H1 (cell line): ENCODE data around the gene AKT1S1. TPM values are rescaled to one million over a fixed set of nuclear protein-coding genes. Genes with fewer than 3 reads are reported as not detected.

Experiments
- ASH2L ChIP-seq: fragments of 200-600, 300-600 bp; sonication (generic); IDR thresholded peaks from one replicate; pipeline ENCODE4 v1.7.1; 2017; ENCODE audit warnings: low read length
- BCL11A ChIP-seq, 2 experiments: IDR thresholded peaks; one replicate each; pipeline ENCODE4 v1.6.1; 2011; ENCODE audit warnings: low read depth in 2 of 2, low read length in 2 of 2, mild to moderate bottlenecking in 2 of 2
- CHD2 ChIP-seq: IDR thresholded peaks from 2 replicates; pipeline ENCODE4 v1.6.1; 2012; ENCODE audit warnings: low read length, improper control_type of control experiment
- CREB1 ChIP-seq: IDR thresholded peaks from 2 replicates; pipeline ENCODE4 v1.6.1; 2012; ENCODE audit warnings: inconsistent platforms
- CTBP2 ChIP-seq: IDR thresholded peaks from 2 replicates; pipeline ENCODE4 v1.7.0; 2011; ENCODE audit warnings: borderline replicate concordance, mild to moderate bottlenecking, moderate library complexity, mixed read lengths, low read length; ENCODE audit not compliant: insufficient read depth, insufficient read length
- EGR1 ChIP-seq: IDR thresholded peaks from 2 replicates; pipeline ENCODE4 v1.6.1; 2011; ENCODE audit warnings: low read depth, low read length, borderline replicate concordance
- EP300 ChIP-seq, 2 experiments: IDR thresholded peaks; 1 replicate in 1 of 2; 2 replicates in 1 of 2; pipeline ENCODE4 v1.6.1; 2011 to 2012; ENCODE audit warnings: low read depth in 2 of 2, low read length in 2 of 2, mild to moderate bottlenecking in 2 of 2, borderline replicate concordance in 1 of 2, inconsistent platforms in 1 of 2, moderate library complexity in 1 of 2
- EZH2 ChIP-seq: fragments of 200-600 bp; sonication (generic); IDR thresholded peaks from 2 replicates; pipeline ENCODE4 v1.7.1; 2012; ENCODE audit warnings: low read depth, mild to moderate bottlenecking, moderate library complexity, low read length, inconsistent platforms; ENCODE audit not compliant: severe bottlenecking
- FOSL1 ChIP-seq: IDR thresholded peaks from 2 replicates; pipeline ENCODE4 v1.6.1; 2011; ENCODE audit warnings: mild to moderate bottlenecking, low read depth, low read length, moderate library complexity; ENCODE audit not compliant: insufficient read depth
- GABPA ChIP-seq: IDR thresholded peaks from 2 replicates; pipeline ENCODE4 v1.6.1; 2011; ENCODE audit warnings: mild to moderate bottlenecking, low read length, moderate library complexity, borderline replicate concordance; ENCODE audit not compliant: insufficient read depth
- HDAC2 ChIP-seq, 2 experiments: fragments of 300-600 bp in 1 of 2; sonication (generic) in 1 of 2; IDR thresholded peaks; 2 replicates each; pipeline ENCODE4 v1.6.1; 2011 to 2012; ENCODE audit warnings: low read depth in 2 of 2, low read length in 2 of 2, mild to moderate bottlenecking in 2 of 2, moderate library complexity in 2 of 2, borderline replicate concordance in 1 of 2, inconsistent platforms in 1 of 2
- HDAC6 ChIP-seq: IDR thresholded peaks from one replicate; pipeline ENCODE4 v1.7.1; 2012; ENCODE audit warnings: low read depth, mild to moderate bottlenecking, inconsistent platforms, low read length, moderate library complexity
- MAX ChIP-seq: IDR thresholded peaks from 2 replicates; pipeline ENCODE4 v1.6.1; 2012; ENCODE audit warnings: inconsistent platforms
- NANOG ChIP-seq: IDR thresholded peaks from 2 replicates; pipeline ENCODE4 v1.6.1; 2011; ENCODE audit warnings: low read length, low read depth, mild to moderate bottlenecking, inconsistent platforms; ENCODE audit not compliant: insufficient read depth, poor library complexity, severe bottlenecking
- POLR2A ChIP-seq, 2 experiments: IDR thresholded peaks; 1 replicate in 1 of 2; 2 replicates in 1 of 2; pipeline ENCODE4 v1.6.1; 2011; ENCODE audit warnings: low read depth in 2 of 2, low read length in 2 of 2, mild to moderate bottlenecking in 2 of 2; ENCODE audit errors: control extremely low read depth in 1 of 2
- POLR2AphosphoS5 ChIP-seq: IDR thresholded peaks from 2 replicates; pipeline ENCODE4 v1.6.1; 2011; ENCODE audit warnings: low read depth, low read length
- SIN3A ChIP-seq, 2 experiments: IDR thresholded peaks in 1 of 2; conservative IDR thresholded peaks in 1 of 2; 2 replicates each; pipeline ENCODE4 v1.6.1; 2011 to 2012; ENCODE audit warnings: low read length in 2 of 2, improper control_type of control experiment in 1 of 2, low read depth in 1 of 2, mild to moderate bottlenecking in 1 of 2
- SIRT6 ChIP-seq: IDR thresholded peaks from one replicate; pipeline ENCODE4 v1.7.1; 2012; ENCODE audit warnings: low read length, inconsistent platforms
- SP1 ChIP-seq: IDR thresholded peaks from 2 replicates; pipeline ENCODE4 v1.6.1; 2011; ENCODE audit warnings: low read depth, low read length
- SP2 ChIP-seq: IDR thresholded peaks from 2 replicates; pipeline ENCODE4 v1.6.1; 2012; ENCODE audit warnings: mild to moderate bottlenecking, low read length, inconsistent platforms
- SP4 ChIP-seq: IDR thresholded peaks from 2 replicates; pipeline ENCODE4 v1.6.1; 2012; ENCODE audit warnings: low read length, inconsistent platforms
- TAF7 ChIP-seq: optimal IDR thresholded peaks from 2 replicates; pipeline ENCODE3; 2011; ENCODE audit warnings: low read depth, mild to moderate bottlenecking, inconsistent platforms, low read length, moderate library complexity, borderline replicate concordance
- USF2 ChIP-seq: IDR thresholded peaks from 2 replicates; pipeline ENCODE4 v1.6.1; 2011; ENCODE audit warnings: low read length, improper control_type of control experiment
- YY1 ChIP-seq: IDR thresholded peaks from 2 replicates; pipeline ENCODE4 v1.6.1; 2011; ENCODE audit warnings: low read depth, mild to moderate bottlenecking, low read length
- polyA plus RNA-seq, 7 experiments: library from polyadenylated mRNA; depleted of rRNA in 3 of 7; stranded (reverse) in 5 of 7; unstranded in 2 of 7; fragments of >200 nt in 5 of 7; fragments of 200-250 nt in 2 of 7; gene quantifications; 1 replicate in 5 of 7; 2 replicates in 1 of 7; 4 replicates in 1 of 7; pipeline versions ENCODE4 v1.2.1 to v1.2.3, GENCODE V29; 2011 to 2013; ENCODE audit warnings: missing spikeins in 2 of 7, mixed read lengths in 2 of 7
- total RNA-seq: library from RNA; stranded (reverse); fragmentation: NEBNext Ultra II Directional; extraction: Animal tissue kit (Norgen Biotek cat#: 25700); gene quantifications from 2 replicates; pipeline ENCODE4 v1.2.1, GENCODE V29; 2021

Gene AKT1S1
- total and polyA plus RNA-seq, 2 of the 8 experiments (the other 6 are each of a cell fraction or from before 2014, with no cell fraction given): 40.7 to 45.9 TPM

- TF ChIP-seq TAF7 (no peak), HDAC6 (no peak), CHD2 (no peak), ASH2L (peak; percentile 74), SIN3A (conservative IDR thresholded peaks at IDR 0.05 in 1 of 2, IDR thresholded peaks at IDR 0.05 in 1 of 2; ENCODE audit: low read depth in 1 of 2, low read length in 2 of 2) (no peak; a peak in 2 of 4 replicates), GABPA (no peak), NANOG (no peak), MAX (peak; percentile 68), CREB1 (peak; percentile 95), POLR2A (IDR thresholded peaks at IDR 0.05; ENCODE audit: control extremely low read depth in 1 of 2, low read depth in 2 of 2, low read length in 2 of 2) (peak in 1 of 2 experiments; percentile 87; a peak in 2 of 3 replicates), FOSL1 (no peak), CTBP2 (no peak), HDAC2 (IDR thresholded peaks at IDR 0.05; ENCODE audit: borderline replicate concordance in 1 of 2, low read depth in 2 of 2, low read length in 2 of 2) (peak in 1 of 2 experiments; percentile 33; a peak in 1 of 4 replicates), POLR2AphosphoS5 (peak; percentile 71), EP300 (IDR thresholded peaks at IDR 0.05; ENCODE audit: borderline replicate concordance in 1 of 2, low read depth in 2 of 2, low read length in 2 of 2) (no peak; a peak in 1 of 3 replicates), EZH2 (no peak), USF2 (peak; percentile 39), YY1 (peak; percentile 98), BCL11A (IDR thresholded peaks at IDR 0.05; ENCODE audit: low read depth in 2 of 2, low read length in 2 of 2) (no peak), SP1 (no peak), SP4 (no peak; the same call in 1 of the 2 replicates), SP2 (no peak; the same call in 1 of the 2 replicates), SIRT6 (no peak), EGR1 (no peak)
These were observed 634 bp downstream of the AKT1S1 start (continued) for GRCh38 chr19:49876422-49877019.
